Uterus (tissue), 4 donors: ENCODE results near the gene SETX. TPM values are rescaled to one million over a fixed set of nuclear protein-coding genes. Genes with fewer than 3 reads are reported as not detected.

Experiments
- DNase-seq, 2 donors: peaks; one replicate each; pipeline ENCODE4 v3.0.0-alpha.2; 2019 to 2020
- H3K27ac ChIP-seq, 2 donors: fragments of 200-600 bp; sonication (generic); 1 replicate in 1 of 2; 2 replicates in 1 of 2; pipeline ENCODE4 v1.5.1; 2016 to 2018
- H3K27me3 ChIP-seq, 2 donors: fragments of 200-600 bp; sonication (generic); one replicate each; pipeline ENCODE4 v1.5.1; 2018 to 2019; ENCODE audit warnings: control low read depth in 1 of 2
- H3K36me3 ChIP-seq, 2 donors: fragments of 200-600 bp; sonication (generic); one replicate each; pipeline ENCODE4 v1.5.1; 2019; ENCODE audit warnings: control low read depth in 1 of 2
- H3K4me1 ChIP-seq, 2 donors: fragments of 200-600 bp; sonication (generic); one replicate each; pipeline ENCODE4 v1.5.1; 2018 to 2019; ENCODE audit warnings: control low read depth in 1 of 2
- H3K4me3 ChIP-seq, 2 donors: fragments of 200-600 bp; sonication (generic); 1 replicate in 1 of 2; 2 replicates in 1 of 2; pipeline ENCODE4 v1.5.1; 2018 to 2019; ENCODE audit warnings: mild to moderate bottlenecking in 1 of 2
- H3K9me3 ChIP-seq, 2 donors: fragments of 200-600 bp; sonication (generic); one replicate each; pipeline ENCODE4 v1.5.1; 2019; ENCODE audit warnings: control low read depth in 1 of 2
- CTCF ChIP-seq, 4 experiments: fragments of 200-600 bp in 2 of 4; fragments of 450-650 bp in 2 of 4; sonication (generic) in 2 of 4; IDR thresholded peaks; one replicate each; pipeline ENCODE4 v1.5.1; 2016 to 2019; ENCODE audit warnings: antibody characterized with exemption in 4 of 4, mild to moderate bottlenecking in 2 of 4, moderate library complexity in 1 of 4
- POLR2A ChIP-seq, 2 donors: fragments of 450-650 bp; IDR thresholded peaks; one replicate each; pipeline ENCODE4 v1.6.1; 2016; ENCODE audit warnings: antibody characterized with exemption in 2 of 2, mild to moderate bottlenecking in 1 of 2, moderate library complexity in 1 of 2
- intact Hi-C: fragments of 100-400 bp; cut with DNase I; formaldehyde crosslinking; loops from one replicate; pipeline ENCODE4 v1.15.1; 2023; ENCODE audit warnings: low total_unique reads
- total RNA-seq, 4 donors: library from RNA; depleted of rRNA in 3 of 4; stranded (reverse); fragments of >200 nt in 3 of 4; gene quantifications; one replicate each; pipeline versions ENCODE4 v1.1.0 to v1.2.4, GENCODE V29; 2014 to 2023
- donor health status: DM: yes; HTN: yes; CAD: no.

Gene SETX
- total RNA-seq, 4 donors from 2014 or later = 36.5 to 117 (median 60.4) TPM

GRCh38 chr9:132367613-132368313 lies 13.0 kb upstream of the SETX start:
- Histone ChIP-seq H3K9me3 (no peaks in the 10 kb centered on the region), H3K27ac (no peak overlapping the region), H3K4me1 (no peaks in the 10 kb centered on the region), H3K27me3 (no peaks in the 10 kb centered on the region), H3K4me3 (no peak overlapping the region), H3K36me3 (no peaks in the 10 kb centered on the region)
- no peak for DNase-seq
- TF ChIP-seq CTCF (IDR thresholded peaks at IDR 0.05) (no peak), POLR2A (IDR thresholded peaks at IDR 0.05) (no peak)
- intact Hi-C loops = no loop called here

GRCh38 chr9:132366481-132366880 lies 11.7 kb upstream of the SETX start:
- no peak overlapping the region for H3K4me3 ChIP-seq
- TF ChIP-seq CTCF (IDR thresholded peaks at IDR 0.05) (no peak), POLR2A (IDR thresholded peaks at IDR 0.05) (no peak)
- intact Hi-C loops = no loop called here
- DNase-seq = no peak
- no peaks in the 10 kb centered on the region for H3K27me3 ChIP-seq
- H3K36me3 ChIP-seq = no peaks in the 10 kb centered on the region
- H3K9me3 ChIP-seq = no peaks in the 10 kb centered on the region
- no peaks in the 10 kb centered on the region for H3K4me1 ChIP-seq
- H3K27ac ChIP-seq = no peak overlapping the region

GRCh38 chr9:132365986-132366385 lies 11.2 kb upstream of the SETX start:
- H3K36me3 ChIP-seq = no peaks in the 10 kb centered on the region
- intact Hi-C loops = no loop called here

DNA sequence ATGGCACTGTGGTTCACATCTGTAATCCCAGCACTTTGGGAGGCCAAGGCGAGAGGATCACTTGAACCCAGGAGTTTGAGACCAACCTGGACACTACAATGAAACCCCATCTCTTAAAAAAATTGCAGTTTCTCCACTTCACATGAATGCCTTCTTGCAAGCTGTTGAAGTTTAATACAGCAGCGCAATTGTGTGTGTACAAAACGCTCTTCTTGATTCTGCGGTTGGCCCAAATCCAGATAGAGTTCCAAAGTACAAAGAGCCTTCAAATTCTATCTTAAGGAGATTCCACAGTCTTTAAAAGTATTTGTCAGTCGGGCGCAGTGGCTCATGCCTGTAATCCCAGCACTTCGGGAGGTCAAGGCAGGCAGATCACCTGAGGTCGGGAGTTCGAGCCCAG lies 9.3 kb upstream of the SETX start:
- no peaks in the 10 kb centered on the region for H3K36me3 ChIP-seq
- H3K4me1 ChIP-seq = no peaks in the 10 kb centered on the region
- H3K27ac ChIP-seq = no peak overlapping the region
- DNase-seq = no peak
- TF ChIP-seq POLR2A (IDR thresholded peaks at IDR 0.05) (no peak), CTCF (IDR thresholded peaks at IDR 0.05) (no peak)
- no peak overlapping the region for H3K4me3 ChIP-seq
- no peaks in the 10 kb centered on the region for H3K9me3 ChIP-seq
- H3K27me3 ChIP-seq = no peaks in the 10 kb centered on the region
- intact Hi-C loops = no loop called here

More at GRCh38 chr9:132365986-132366385, 11.2 kb upstream of the SETX start:
- Histone ChIP-seq H3K4me1 (no peaks in the 10 kb centered on the region), H3K27me3 (no peaks in the 10 kb centered on the region), H3K27ac (no peak overlapping the region), H3K4me3 (no peak overlapping the region), H3K9me3 (no peaks in the 10 kb centered on the region)
- TF ChIP-seq CTCF (IDR thresholded peaks at IDR 0.05) (no peak), POLR2A (IDR thresholded peaks at IDR 0.05) (no peak)
- DNase-seq = no peak

DNA sequence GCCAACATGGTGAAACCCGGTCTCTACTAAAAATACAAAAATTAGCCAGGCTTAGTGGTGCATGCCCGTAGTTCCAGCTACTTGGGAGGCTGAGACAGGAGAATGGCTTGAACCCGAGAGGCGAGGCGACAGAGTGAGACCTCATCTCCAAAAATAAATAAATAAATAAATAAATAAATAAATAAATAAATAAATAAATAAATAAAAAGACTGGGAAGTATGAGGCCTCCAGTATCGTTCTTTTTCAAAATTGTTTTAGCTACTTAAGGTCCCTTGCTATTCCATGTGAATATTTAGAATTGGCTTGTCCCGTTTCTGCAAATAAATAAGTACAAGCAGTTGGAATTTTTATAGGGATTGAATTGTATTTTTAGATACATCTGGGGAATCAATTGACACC lies 3.0 kb upstream of the SETX start:
- Histone ChIP-seq H3K36me3 (no peaks in the 10 kb centered on the region), H3K27me3 (no peaks in the 10 kb centered on the region), H3K9me3 (no peaks in the 10 kb centered on the region), H3K4me3 (no peak overlapping the region), H3K27ac (no peak overlapping the region), H3K4me1 (peaks cover 4 to 5% of the 10 kb centered on the region in 2 donors)
- TF ChIP-seq CTCF (IDR thresholded peaks at IDR 0.05) (no peak), POLR2A (IDR thresholded peaks at IDR 0.05) (no peak)
- intact Hi-C loops = no loop called here
- no peak for DNase-seq
